Activated CD4-positive, alpha-beta memory T cell treated with anti-CD3 and anti-CD28 coated beads for 36 hours (primary cell): Measurements from ENCODE around the gene TRIM49C. TPM values are rescaled to one million over a fixed set of nuclear protein-coding genes. Genes with fewer than 3 reads are reported as not detected.
"Not testable (repeated sequence)": the region's sequence is repeated elsewhere in the genome, so short reads cannot be mapped to it uniquely, and the experiment has no call there.

ENCODE experiments used
- CTCF ChIA-PET: fragments of 350-600 bp; sonication (Branson Sonifier 250); formaldehyde crosslinking; loops from one replicate; lab custom pipeline; 2021; ENCODE audit warnings: antibody characterized with exemption, inconsistent platforms; lab: Charles Lee
- POLR2A ChIA-PET: fragments of 350-600 bp; sonication (Branson Sonifier 250); formaldehyde crosslinking; loops from one replicate; lab custom pipeline; 2021; ENCODE audit warnings: antibody characterized with exemption; lab: Charles Lee
- DNase-seq: peaks from one replicate; pipeline ENCODE4 v3.0.0-alpha.2; 2020
- H3K27ac Mint-ChIP-seq: one replicate; pipeline ENCODE4 v1.8.0; 2021; ENCODE audit warnings: mixed read lengths
- H3K27me3 Mint-ChIP-seq: one replicate; pipeline ENCODE4 v1.8.0; 2021; ENCODE audit warnings: mixed read lengths
- H3K36me3 Mint-ChIP-seq: one replicate; pipeline ENCODE4 v1.8.0; 2021; ENCODE audit warnings: mixed read lengths
- H3K4me1 Mint-ChIP-seq: one replicate; pipeline ENCODE4 v1.8.0; 2021; ENCODE audit warnings: low read depth, mixed read lengths
- H3K4me3 Mint-ChIP-seq: one replicate; pipeline ENCODE4 v1.8.0; 2021; ENCODE audit warnings: mild to moderate bottlenecking, mixed read lengths
- H3K9me3 Mint-ChIP-seq: one replicate; pipeline ENCODE4 v1.8.0; 2021; ENCODE audit warnings: mixed read lengths
- intact Hi-C: fragments of 100-400 bp; cut with micrococcal nuclease; formaldehyde crosslinking; loops from one replicate; pipeline ENCODE4 v1.15.1; 2023
- total RNA-seq, 2 experiments: library from RNA; stranded (reverse); gene quantifications; one replicate each; pipeline ENCODE4 v1.2.3, GENCODE V29; 2021

TRIM49C gene
- not detected for total RNA-seq

GRCh38 chr11:90030806-90031205, at the start of gene TRIM49C:
Gene TRIM49C, plus strand, starts transcription at chr11:90031106. Its CDS starts 4,106 bp downstream, at chr11:90035212.
- H3K27ac Mint-ChIP-seq, CTCF ChIA-PET, H3K9me3 Mint-ChIP-seq, intact Hi-C loops, H3K36me3 Mint-ChIP-seq, H3K4me1 Mint-ChIP-seq, H3K27me3 Mint-ChIP-seq, POLR2A ChIA-PET, H3K4me3 Mint-ChIP-seq, DNase-seq: not testable (repeated sequence)

- DNase-seq, POLR2A ChIA-PET, H3K9me3 Mint-ChIP-seq, H3K27ac Mint-ChIP-seq, H3K36me3 Mint-ChIP-seq, H3K27me3 Mint-ChIP-seq, CTCF ChIA-PET, H3K4me1 Mint-ChIP-seq, intact Hi-C loops, H3K4me3 Mint-ChIP-seq: not testable (repeated sequence)
Measured at GRCh38 chr11:90024184-90024583, 6.7 kb upstream of the TRIM49C start.

- intact Hi-C loops, H3K27ac Mint-ChIP-seq, H3K27me3 Mint-ChIP-seq, CTCF ChIA-PET, H3K36me3 Mint-ChIP-seq, H3K4me1 Mint-ChIP-seq, POLR2A ChIA-PET, H3K4me3 Mint-ChIP-seq, H3K9me3 Mint-ChIP-seq: not testable (repeated sequence)
- peak; percentile 8 for DNase-seq
Measured at GRCh38 chr11:90051591-90052209, 20.8 kb downstream of the TRIM49C start.

- CTCF ChIA-PET, H3K4me1 Mint-ChIP-seq, H3K27me3 Mint-ChIP-seq, H3K9me3 Mint-ChIP-seq, POLR2A ChIA-PET, H3K36me3 Mint-ChIP-seq, H3K27ac Mint-ChIP-seq, H3K4me3 Mint-ChIP-seq, intact Hi-C loops: not testable (repeated sequence)
- DNase-seq: peak; percentile 9
Measured at GRCh38 chr11:90052311-90052710, 21.4 kb downstream of the TRIM49C start.

GRCh38 chr11:90053545-90053944, 22.6 kb downstream of the TRIM49C start:
- H3K4me1 Mint-ChIP-seq, CTCF ChIA-PET, DNase-seq, H3K4me3 Mint-ChIP-seq, H3K36me3 Mint-ChIP-seq, POLR2A ChIA-PET, H3K27me3 Mint-ChIP-seq, H3K27ac Mint-ChIP-seq, H3K9me3 Mint-ChIP-seq, intact Hi-C loops: not testable (repeated sequence)

GRCh38 chr11:90085650-90086049, 54.7 kb downstream of the TRIM49C start, which contains the start of gene UBTFL1:
Gene UBTFL1, plus strand, starts transcription at chr11:90085950. Its CDS starts 0 bp downstream, at chr11:90085950.
- H3K27ac Mint-ChIP-seq, H3K27me3 Mint-ChIP-seq, H3K9me3 Mint-ChIP-seq, CTCF ChIA-PET, intact Hi-C loops, POLR2A ChIA-PET, DNase-seq, H3K4me1 Mint-ChIP-seq, H3K36me3 Mint-ChIP-seq, H3K4me3 Mint-ChIP-seq: not testable (repeated sequence)

GRCh38 chr11:90088731-90089130, 57.8 kb downstream of the TRIM49C start:
- H3K4me1 Mint-ChIP-seq, H3K27ac Mint-ChIP-seq, DNase-seq, H3K36me3 Mint-ChIP-seq, H3K4me3 Mint-ChIP-seq, POLR2A ChIA-PET, H3K27me3 Mint-ChIP-seq, H3K9me3 Mint-ChIP-seq, intact Hi-C loops, CTCF ChIA-PET: not testable (repeated sequence)

Other genes starting within 250 kb of the TRIM49C start
- gene TRIM49, start 222.5 kb upstream of the TRIM49C start, total RNA-seq: not detected
- not detected for gene TRIM64B, start 152.6 kb upstream of the TRIM49C start, total RNA-seq
- gene TRIM49D1, start 108.9 kb upstream of the TRIM49C start, total RNA-seq: not detected
- not detected for gene TRIM49D2, start 107.0 kb upstream of the TRIM49C start, total RNA-seq
- gene TRIM64, start 65.1 kb upstream of the TRIM49C start, total RNA-seq: not detected
- not detected for gene UBTFL1, start 54.8 kb downstream of the TRIM49C start, total RNA-seq
- gene NAALAD2, start 103.6 kb downstream of the TRIM49C start, total RNA-seq: not detected
- gene CHORDC1, start 191.9 kb downstream of the TRIM49C start, total RNA-seq: 10 to 100 TPM; 62.6 to 71.0 TPM